Keratinocyte (primary cell): ENCODE results near the gene VCX2.

ENCODE experiments used
- EZH2 ChIP-seq: IDR thresholded peaks from one replicate; pipeline ENCODE4 v1.6.1; 2012; ENCODE audit warnings: inconsistent platforms, mild to moderate bottlenecking, low read length, moderate library complexity
- TF ChIP-seq, protein P1 (sequence below), 3 experiments: IDR thresholded peaks in 1 of 3; conservative IDR thresholded peaks in 1 of 3; optimal IDR thresholded peaks in 1 of 3; 2 replicates in 2 of 3; 3 replicates in 1 of 3; pipeline versions ENCODE3 to v1.5.1; 2011; ENCODE audit warnings: low read length in 3 of 3, mild to moderate bottlenecking in 3 of 3, moderate library complexity in 2 of 3, control low read depth in 1 of 3, inconsistent platforms in 1 of 3; ENCODE audit not compliant: insufficient read depth in 2 of 3; ENCODE audit errors: extremely low read depth in 1 of 3

DNA sequence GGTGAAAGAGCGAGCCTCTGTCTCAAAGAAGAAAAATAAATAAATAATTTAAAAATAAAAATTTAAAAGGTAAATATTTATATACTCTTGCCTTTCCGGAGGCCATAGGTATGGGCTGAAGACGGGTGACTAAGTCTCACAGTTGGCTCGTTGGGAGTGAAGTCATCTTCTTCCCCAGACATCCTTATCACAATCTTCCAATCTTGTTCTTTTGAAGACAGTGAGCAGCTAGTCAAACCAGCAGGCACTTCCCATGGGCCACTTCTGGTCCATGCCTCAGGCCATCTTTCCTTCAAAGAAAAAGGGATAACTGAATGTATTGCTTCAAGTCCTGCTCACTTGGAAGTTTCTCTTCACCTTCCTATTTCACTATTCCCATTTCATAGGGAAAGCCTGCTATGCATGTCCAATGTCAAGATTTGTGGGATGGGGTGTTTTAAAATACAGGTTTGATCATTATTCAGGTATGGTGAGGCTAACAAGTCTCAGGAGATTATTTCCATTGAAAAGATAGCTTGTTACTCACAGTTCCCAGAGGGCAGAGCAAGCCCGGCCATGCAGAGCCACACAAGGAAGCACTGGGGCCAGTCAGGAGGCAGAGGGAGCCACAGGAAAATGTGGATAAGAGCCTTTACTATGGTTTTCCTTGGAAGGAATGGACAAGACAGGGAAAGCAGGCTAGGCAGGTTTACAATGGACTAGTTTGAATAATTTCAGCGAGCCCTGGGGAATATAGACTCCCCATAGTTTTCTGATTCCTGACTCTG lies 33.3 kb upstream of the VCX2 start:
- TF ChIP-seq EZH2: no peak
- TF ChIP-seq, protein P1, sequence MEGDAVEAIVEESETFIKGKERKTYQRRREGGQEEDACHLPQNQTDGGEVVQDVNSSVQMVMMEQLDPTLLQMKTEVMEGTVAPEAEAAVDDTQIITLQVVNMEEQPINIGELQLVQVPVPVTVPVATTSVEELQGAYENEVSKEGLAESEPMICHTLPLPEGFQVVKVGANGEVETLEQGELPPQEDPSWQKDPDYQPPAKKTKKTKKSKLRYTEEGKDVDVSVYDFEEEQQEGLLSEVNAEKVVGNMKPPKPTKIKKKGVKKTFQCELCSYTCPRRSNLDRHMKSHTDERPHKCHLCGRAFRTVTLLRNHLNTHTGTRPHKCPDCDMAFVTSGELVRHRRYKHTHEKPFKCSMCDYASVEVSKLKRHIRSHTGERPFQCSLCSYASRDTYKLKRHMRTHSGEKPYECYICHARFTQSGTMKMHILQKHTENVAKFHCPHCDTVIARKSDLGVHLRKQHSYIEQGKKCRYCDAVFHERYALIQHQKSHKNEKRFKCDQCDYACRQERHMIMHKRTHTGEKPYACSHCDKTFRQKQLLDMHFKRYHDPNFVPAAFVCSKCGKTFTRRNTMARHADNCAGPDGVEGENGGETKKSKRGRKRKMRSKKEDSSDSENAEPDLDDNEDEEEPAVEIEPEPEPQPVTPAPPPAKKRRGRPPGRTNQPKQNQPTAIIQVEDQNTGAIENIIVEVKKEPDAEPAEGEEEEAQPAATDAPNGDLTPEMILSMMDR (optimal IDR thresholded peaks at IDR 0.05 in 1 of 3, IDR thresholded peaks at IDR 0.05 in 1 of 3, conservative IDR thresholded peaks at IDR 0.05 in 1 of 3; ENCODE audit: extremely low read depth in 1 of 3, insufficient read depth in 2 of 3, low read length in 3 of 3): no peak
